GM12874 (cell line): ENCODE results near the gene RAB31.

Experiments used
- CTCF ChIP-seq: IDR thresholded peaks from 2 replicates; pipeline ENCODE4 v1.5.1; 2011; ENCODE audit warnings: low read depth, mild to moderate bottlenecking, control low read depth, low read length, moderate library complexity; ENCODE audit not compliant: insufficient read depth

Gene RAB31

DNA sequence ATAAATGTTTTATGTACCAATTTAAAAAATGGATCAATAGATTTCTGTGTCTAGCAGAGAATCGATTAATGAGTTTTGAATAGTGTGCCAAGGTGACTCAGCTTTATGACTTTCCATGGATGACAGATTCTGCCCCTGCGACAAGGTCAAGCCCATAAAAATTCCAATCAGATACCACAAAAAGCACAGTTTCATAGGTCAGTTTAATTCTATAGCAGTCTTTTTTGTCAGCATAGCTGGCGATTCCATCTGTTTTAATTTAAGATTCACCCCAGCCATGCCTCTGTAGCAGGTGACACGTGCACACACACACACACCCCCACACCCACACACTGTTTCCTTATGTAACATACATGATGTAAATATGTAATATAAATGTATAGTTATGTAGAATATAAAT lies 28.9 kb downstream of the RAB31 start:
- no peak for TF ChIP-seq CTCF

DNA sequence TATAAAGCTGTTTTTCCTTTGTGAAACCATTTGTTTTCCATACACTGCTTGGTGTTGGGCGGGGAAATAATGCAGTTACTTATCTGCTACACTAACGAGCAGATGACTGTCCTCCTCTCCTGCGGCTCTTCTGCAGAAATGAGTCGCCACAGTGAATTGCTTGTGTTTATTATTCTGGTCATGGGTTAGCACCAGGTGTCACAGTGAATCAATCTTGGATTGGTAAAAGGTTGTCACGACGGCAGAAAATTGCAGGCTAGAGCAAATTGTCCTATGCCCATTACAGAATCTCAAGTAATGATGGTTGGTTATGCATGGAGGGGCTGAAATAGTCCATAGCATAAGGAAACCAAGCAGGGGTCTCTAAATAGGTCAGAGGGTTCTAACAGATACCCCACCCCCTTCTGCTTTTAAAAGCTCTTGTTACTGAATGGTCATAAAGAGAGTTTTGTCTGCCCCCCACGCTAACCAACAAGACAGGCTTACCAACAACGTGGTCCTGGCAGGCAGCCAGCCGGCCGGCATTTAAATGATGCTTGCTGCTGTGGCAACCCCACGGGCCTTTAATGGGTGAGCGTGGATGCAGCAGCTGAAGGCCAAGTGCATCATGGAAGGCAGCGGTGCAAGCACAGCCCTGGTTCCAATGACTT lies 29.5 kb downstream of the RAB31 start:
- TF ChIP-seq CTCF, result no peak

- no peak for TF ChIP-seq CTCF
Measured at GRCh38 chr18:9738266-9738969, 30.3 kb downstream of the RAB31 start.

- TF ChIP-seq CTCF, result no peak
Measured at GRCh38 chr18:9739516-9739915, 31.4 kb downstream of the RAB31 start.

DNA sequence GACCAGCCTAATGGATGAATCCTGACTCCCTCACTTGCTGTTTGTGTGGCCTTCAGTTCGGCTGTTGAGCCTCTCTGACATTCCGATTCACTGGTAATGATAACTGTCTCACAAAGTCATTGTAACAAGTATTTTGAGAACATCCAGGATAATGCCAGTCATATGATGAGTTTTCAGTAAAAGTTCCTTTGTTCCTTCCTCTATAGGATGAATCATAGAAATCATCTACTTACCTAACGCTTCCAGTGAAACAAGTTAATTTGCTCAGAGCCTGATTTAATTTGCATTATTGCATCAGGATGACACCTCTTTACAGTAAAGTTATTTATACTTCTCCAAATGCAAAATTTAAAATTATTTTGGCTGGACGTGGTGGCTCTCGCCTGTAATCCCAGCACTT lies 32.0 kb downstream of the RAB31 start:
- no peak for TF ChIP-seq CTCF

GRCh38 chr18:9741406-9741792 lies 33.3 kb downstream of the RAB31 start:
- no peak for TF ChIP-seq CTCF

GRCh38 chr18:9741793-9742523 lies 33.9 kb downstream of the RAB31 start:
- no peak for TF ChIP-seq CTCF
